CD4-positive, CD25-positive, alpha-beta regulatory T cell (primary cell): ENCODE results near the gene NBDY. TPM values are rescaled to one million over a fixed set of nuclear protein-coding genes. Genes with fewer than 3 reads are reported as not detected.

ENCODE experiments used
- polyA plus RNA-seq, 4 donors: library from polyadenylated mRNA; unstranded; fragments of 300-500 nt; fragmentation: Illumina TruSeq; gene quantifications; one replicate each; pipeline ENCODE4 v1.2.3, GENCODE V29; 2021
- total RNA-seq: library from RNA; stranded (reverse); gene quantifications from one replicate; pipeline ENCODE4 v1.2.3, GENCODE V29; 2022

NBDY gene
- total and polyA plus RNA-seq, 5 donors from 2014 or later: 29.0 to 61.5 (median 52.6) TPM

Other genes with a start within 250 kb of the NBDY start
- gene UBQLN2, start 165.6 kb upstream of the NBDY start, total RNA-seq: 49.6 TPM
- gene UBQLN2, start 165.6 kb upstream of the NBDY start, polyA plus RNA-seq: 10 to 100 TPM; 49.8 to 68.6 (median 56.1) TPM